Keratinocyte (primary cell): ENCODE measurements around the gene SRGAP3. TPM values are rescaled to one million over a fixed set of nuclear protein-coding genes. Genes with fewer than 3 reads are reported as not detected.

Experiments used
- DNase-seq: peaks from one replicate; pipeline ENCODE4 v3.0.0-alpha.2; 2011; ENCODE audit warnings: low read depth, missing footprints, low spot score
- FAIRE-seq: peaks from 2 replicates; lab custom pipeline; 2011; peaks lifted over from hg19 to GRCh38; lab: Jason Lieb, UNC
- H2AFZ ChIP-seq: 2 replicates; pipeline ENCODE4 v1.6.0; 2012; ENCODE audit warnings: low read length, control low read depth, inconsistent platforms; ENCODE audit not compliant: control insufficient read depth
- H3K27ac ChIP-seq: 2 replicates; pipeline ENCODE4 v1.5.1; 2011; ENCODE audit warnings: low read length; ENCODE audit not compliant: control insufficient read depth, insufficient read depth
- H3K27me3 ChIP-seq: 3 replicates; pipeline ENCODE4 v1.6.0; 2011; ENCODE audit warnings: low read length; ENCODE audit not compliant: control insufficient read depth, insufficient read depth; ENCODE audit errors: extremely low read depth
- H3K36me3 ChIP-seq, 2 experiments: 2 replicates in 1 of 2; 3 replicates in 1 of 2; pipeline ENCODE4 v1.5.1; 2011; ENCODE audit warnings: low read length in 2 of 2, mild to moderate bottlenecking in 1 of 2; ENCODE audit not compliant: control insufficient read depth in 2 of 2, insufficient read depth in 2 of 2; ENCODE audit errors: extremely low read depth in 1 of 2
- H3K4me1 ChIP-seq: 3 replicates; pipeline ENCODE4 v1.5.1; 2011; ENCODE audit warnings: low read length; ENCODE audit not compliant: control insufficient read depth, insufficient read depth; ENCODE audit errors: extremely low read depth
- H3K4me2 ChIP-seq: 3 replicates; pipeline ENCODE4 v1.6.0; 2011; ENCODE audit warnings: low read depth, low read length; ENCODE audit not compliant: control insufficient read depth, insufficient read depth; ENCODE audit errors: extremely low read depth
- H3K4me3 ChIP-seq, 3 experiments: fragments of 200-600 bp in 1 of 3; sonication (generic) in 1 of 3; 2 replicates in 2 of 3; 3 replicates in 1 of 3; pipeline ENCODE4 v1.5.1; 2011 to 2016; ENCODE audit warnings: low read length in 3 of 3, mild to moderate bottlenecking in 3 of 3, control low read depth in 2 of 3, inconsistent platforms in 1 of 3, low read depth in 1 of 3, mixed read lengths in 1 of 3, mixed run types in 1 of 3, moderate library complexity in 1 of 3; ENCODE audit not compliant: control insufficient read depth in 2 of 3, insufficient read depth in 2 of 3; ENCODE audit errors: extremely low read depth in 1 of 3
- H3K79me2 ChIP-seq: 2 replicates; pipeline ENCODE4 v1.6.0; 2012; ENCODE audit warnings: low read length; ENCODE audit not compliant: control insufficient read depth, insufficient read depth
- H3K9ac ChIP-seq: 3 replicates; pipeline ENCODE4 v1.6.0; 2011; ENCODE audit warnings: low read length; ENCODE audit not compliant: control insufficient read depth, insufficient read depth; ENCODE audit errors: extremely low read depth
- H3K9me1 ChIP-seq: 3 replicates; pipeline ENCODE4 v1.6.0; 2011; ENCODE audit warnings: low read length; ENCODE audit not compliant: control insufficient read depth, insufficient read depth; ENCODE audit errors: extremely low read depth
- H3K9me3 ChIP-seq: 2 replicates; pipeline ENCODE4 v1.5.1; 2012; ENCODE audit warnings: low read depth, low read length; ENCODE audit not compliant: control insufficient read depth
- H4K20me1 ChIP-seq: 3 replicates; pipeline ENCODE4 v1.6.0; 2011; ENCODE audit warnings: low read length; ENCODE audit not compliant: control insufficient read depth, insufficient read depth; ENCODE audit errors: extremely low read depth
- EZH2 ChIP-seq: IDR thresholded peaks from one replicate; pipeline ENCODE4 v1.6.1; 2012; ENCODE audit warnings: inconsistent platforms, mild to moderate bottlenecking, low read length, moderate library complexity
- dilution Hi-C: fragments of 300-500 bp; cut with MboI; formaldehyde crosslinking; loops from one replicate; pipeline ENCODE4 v1.7.0; 2020; ENCODE audit warnings: low sequenced_read_pairs; ENCODE audit not compliant: extremely low pct_ligation_motif_present
- polyA plus RNA-seq, 5 experiments: library from polyadenylated mRNA; depleted of rRNA in 3 of 5; stranded (reverse) in 3 of 5; stranded (forward) in 1 of 5; unstranded in 1 of 5; fragments of >200 nt; gene quantifications; 1 replicate in 1 of 5; 2 replicates in 3 of 5; 3 replicates in 1 of 5; pipeline versions ENCODE4 v1.2.1 to v1.2.3, GENCODE V29; 2011 to 2012; ENCODE audit warnings: missing spikeins in 2 of 5, low read depth in 1 of 5, low replicate concordance in 1 of 5
- TF ChIP-seq, protein P1 (sequence below), 3 experiments: IDR thresholded peaks in 1 of 3; conservative IDR thresholded peaks in 1 of 3; optimal IDR thresholded peaks in 1 of 3; 2 replicates in 2 of 3; 3 replicates in 1 of 3; pipeline versions ENCODE3 to v1.5.1; 2011; ENCODE audit warnings: low read length in 3 of 3, mild to moderate bottlenecking in 3 of 3, moderate library complexity in 2 of 3, control low read depth in 1 of 3, inconsistent platforms in 1 of 3; ENCODE audit not compliant: insufficient read depth in 2 of 3; ENCODE audit errors: extremely low read depth in 1 of 3

Gene SRGAP3
- polyA plus RNA-seq, 1 donor (not counting 4 experiments of a cell fraction or from before 2014, with no cell fraction given) = 7.2 TPM

- H3K4me2 ChIP-seq = no peak overlapping the region
- H3K4me1 ChIP-seq = no peaks in the 10 kb centered on the region
- no peaks in the 10 kb centered on the region for H3K79me2 ChIP-seq
- H3K27ac ChIP-seq = no peak overlapping the region
- H3K9ac ChIP-seq = no peak overlapping the region
- H2AFZ ChIP-seq = no peak overlapping the region
- DNase-seq (no peak), FAIRE-seq (no peak)
- dilution Hi-C loops = no loop called here
- no peak for TF ChIP-seq EZH2
- TF ChIP-seq, protein P1, sequence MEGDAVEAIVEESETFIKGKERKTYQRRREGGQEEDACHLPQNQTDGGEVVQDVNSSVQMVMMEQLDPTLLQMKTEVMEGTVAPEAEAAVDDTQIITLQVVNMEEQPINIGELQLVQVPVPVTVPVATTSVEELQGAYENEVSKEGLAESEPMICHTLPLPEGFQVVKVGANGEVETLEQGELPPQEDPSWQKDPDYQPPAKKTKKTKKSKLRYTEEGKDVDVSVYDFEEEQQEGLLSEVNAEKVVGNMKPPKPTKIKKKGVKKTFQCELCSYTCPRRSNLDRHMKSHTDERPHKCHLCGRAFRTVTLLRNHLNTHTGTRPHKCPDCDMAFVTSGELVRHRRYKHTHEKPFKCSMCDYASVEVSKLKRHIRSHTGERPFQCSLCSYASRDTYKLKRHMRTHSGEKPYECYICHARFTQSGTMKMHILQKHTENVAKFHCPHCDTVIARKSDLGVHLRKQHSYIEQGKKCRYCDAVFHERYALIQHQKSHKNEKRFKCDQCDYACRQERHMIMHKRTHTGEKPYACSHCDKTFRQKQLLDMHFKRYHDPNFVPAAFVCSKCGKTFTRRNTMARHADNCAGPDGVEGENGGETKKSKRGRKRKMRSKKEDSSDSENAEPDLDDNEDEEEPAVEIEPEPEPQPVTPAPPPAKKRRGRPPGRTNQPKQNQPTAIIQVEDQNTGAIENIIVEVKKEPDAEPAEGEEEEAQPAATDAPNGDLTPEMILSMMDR (optimal IDR thresholded peaks at IDR 0.05 in 1 of 3, IDR thresholded peaks at IDR 0.05 in 1 of 3, conservative IDR thresholded peaks at IDR 0.05 in 1 of 3; ENCODE audit: extremely low read depth in 1 of 3, insufficient read depth in 2 of 3, low read length in 3 of 3) = no peak
- H3K4me3 ChIP-seq = no peak overlapping the region
- H3K9me1 ChIP-seq = no peaks in the 10 kb centered on the region
- no peaks in the 10 kb centered on the region for H3K27me3 ChIP-seq
- no peaks in the 10 kb centered on the region for H3K9me3 ChIP-seq
- H3K36me3 ChIP-seq = peaks cover 7 to 11% of the 10 kb centered on the region in 2 experiments
- H4K20me1 ChIP-seq = no peaks in the 10 kb centered on the region
Observed at GRCh38 chr3:9026320-9027045, 223.0 kb downstream of the SRGAP3 start.

DNA sequence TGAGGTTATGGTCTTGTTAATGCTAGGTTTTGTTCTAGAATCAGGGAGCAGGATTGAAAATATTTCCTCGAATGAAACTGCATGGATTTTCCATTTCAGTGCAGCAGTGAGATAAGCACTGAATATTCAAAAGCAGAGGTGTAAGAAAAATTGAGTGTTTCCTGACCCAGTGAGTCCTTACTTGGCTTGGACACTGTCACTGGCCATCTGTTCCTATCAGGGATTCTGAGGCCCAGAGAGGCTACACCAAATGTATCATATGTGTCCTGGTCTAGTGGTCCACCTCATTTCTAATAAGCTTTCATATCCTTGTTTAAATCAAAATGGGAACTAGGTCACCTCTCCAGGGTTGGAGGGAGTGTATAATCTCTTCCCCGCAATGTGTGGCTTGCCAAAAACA lies 225.1 kb downstream of the SRGAP3 start:
- DNase-seq (no peak), FAIRE-seq (no peak)
- dilution Hi-C loops = no loop called here
- Histone ChIP-seq H3K27me3 (no peaks in the 10 kb centered on the region), H3K79me2 (no peaks in the 10 kb centered on the region), H2AFZ (no peak overlapping the region), H3K4me1 (no peaks in the 10 kb centered on the region), H3K4me3 (no peak overlapping the region), H3K27ac (no peak overlapping the region), H3K4me2 (no peak overlapping the region), H3K36me3 (peaks cover 7 to 12% of the 10 kb centered on the region in 2 experiments), H3K9me3 (no peaks in the 10 kb centered on the region), H3K9ac (no peak overlapping the region), H4K20me1 (no peaks in the 10 kb centered on the region), H3K9me1 (no peaks in the 10 kb centered on the region)
- TF ChIP-seq EZH2 = no peak
- TF ChIP-seq, protein P1 (optimal IDR thresholded peaks at IDR 0.05 in 1 of 3, IDR thresholded peaks at IDR 0.05 in 1 of 3, conservative IDR thresholded peaks at IDR 0.05 in 1 of 3; ENCODE audit: extremely low read depth in 1 of 3, insufficient read depth in 2 of 3, low read length in 3 of 3) = no peak
